PC-9 (cell line): ENCODE results near the gene PSKH1. TPM values are rescaled to one million over a fixed set of nuclear protein-coding genes. Genes with fewer than 3 reads are reported as not detected.
A peak's percentile ranks its signal among the peaks of the same experiment; 100 is the strongest.

Experiments
- BruUV-seq: library from RNA; stranded (reverse); fragments of 400-500 nt; replicated peaks from 2 replicates; lab custom pipeline; 2021; lab: Mats Ljungman, UMichigan
- CTCF ChIA-PET: fragments of 300-600 bp; sonication (Branson Sonifier 250); formaldehyde crosslinking; loops from one replicate; lab custom pipeline; 2022; ENCODE audit warnings: antibody characterized with exemption; lab: Charles Lee
- POLR2A ChIA-PET: fragments of 300-600 bp; sonication (Branson Sonifier 250); formaldehyde crosslinking; loops from one replicate; lab custom pipeline; 2022; ENCODE audit warnings: antibody characterized with exemption; ENCODE audit not compliant: unreplicated experiment; lab: Charles Lee
- DNase-seq, 2 experiments: peaks; one replicate each; pipeline versions ENCODE4 v3.0.0 to v3.0.0-alpha.2; 2015 to 2022; ENCODE audit warnings: mixed read lengths in 1 of 2
- H2AFZ ChIP-seq: fragments of 200-600 bp; sonication (generic); 2 replicates; pipeline ENCODE4 v1.8.1; 2017; ENCODE audit warnings: antibody characterized with exemption
- H3F3A ChIP-seq: fragments of 200-600 bp; sonication (generic); 2 replicates; pipeline ENCODE4 v1.8.1; 2017; ENCODE audit warnings: antibody characterized with exemption, mild to moderate bottlenecking, low read depth; ENCODE audit not compliant: insufficient read depth
- H3K27ac ChIP-seq: fragments of 200-600 bp; sonication (generic); 2 replicates; pipeline ENCODE4 v1.6.1; 2016; ENCODE audit warnings: mixed run types
- H3K27me3 ChIP-seq: fragments of 200-600 bp; sonication (generic); 2 replicates; pipeline ENCODE4 v1.6.1; 2016; ENCODE audit warnings: low read depth, mixed run types; ENCODE audit not compliant: insufficient read depth
- H3K36me3 ChIP-seq: fragments of 200-600 bp; sonication (generic); 2 replicates; pipeline ENCODE4 v1.6.1; 2016; ENCODE audit warnings: low read depth, mixed run types
- H3K4me1 ChIP-seq: fragments of 200-600 bp; sonication (generic); replicated peaks from 2 replicates; pipeline ENCODE4 v1.6.1; 2016; ENCODE audit warnings: mixed run types; ENCODE audit not compliant: insufficient read depth
- H3K4me2 ChIP-seq: fragments of 200-600 bp; sonication (generic); 2 replicates; pipeline ENCODE4 v1.6.1; 2017; ENCODE audit warnings: mixed run types
- H3K4me3 ChIP-seq: fragments of 200-600 bp; sonication (generic); 2 replicates; pipeline ENCODE4 v1.6.1; 2016; ENCODE audit warnings: mixed run types
- H3K79me2 ChIP-seq: fragments of 200-600 bp; sonication (generic); 2 replicates; pipeline ENCODE4 v1.6.1; 2017; ENCODE audit warnings: low read depth, mixed run types
- H3K9me2 ChIP-seq: fragments of 200-600 bp; sonication (generic); 2 replicates; pipeline ENCODE4 v1.8.1; 2017; ENCODE audit warnings: mild to moderate bottlenecking; ENCODE audit not compliant: insufficient read depth
- H3K9me3 ChIP-seq: fragments of 200-600 bp; sonication (generic); 2 replicates; pipeline ENCODE4 v1.8.1; 2016; ENCODE audit warnings: low read depth; ENCODE audit not compliant: insufficient read depth
- H4K20me1 ChIP-seq: fragments of 200-600 bp; sonication (generic); 2 replicates; pipeline ENCODE4 v1.8.1; 2017; ENCODE audit not compliant: insufficient read depth
- CTCF ChIP-seq: fragments of 200-600 bp; sonication (generic); conservative IDR thresholded peaks from 2 replicates; pipeline ENCODE4 v1.6.1; 2017; ENCODE audit warnings: mixed run types, antibody characterized with exemption, mild to moderate bottlenecking, moderate library complexity
- EZH2 ChIP-seq: fragments of 200-600 bp; sonication (generic); IDR thresholded peaks from 2 replicates; pipeline ENCODE4 v1.8.0; 2017; ENCODE audit warnings: antibody characterized with exemption, low read depth
- intact Hi-C: fragments of 100-400 bp; cut with micrococcal nuclease; formaldehyde crosslinking; loops from one replicate; pipeline ENCODE4 v1.10.0; 2022; ENCODE audit not compliant: unreplicated experiment
- total RNA-seq: library from RNA; stranded (reverse); gene quantifications from 2 replicates; pipeline ENCODE4 v1.2.3, GENCODE V29; 2021

The PSKH1 gene
- total RNA-seq, 1 experiment from 2014 or later = 25.8 TPM

GRCh38 chr16:67927131-67927941 is 34.3 kb downstream of the PSKH1 start:
- peaks cover 33% of the 10 kb centered on the region for H4K20me1 ChIP-seq
- H2AFZ ChIP-seq = no peak overlapping the region
- H3K4me1 ChIP-seq = no peaks in the 10 kb centered on the region
- H3K9me3 ChIP-seq = no peaks in the 10 kb centered on the region
- no peak overlapping the region for H3K4me2 ChIP-seq
- no peaks in the 10 kb centered on the region for H3K36me3 ChIP-seq
- TF ChIP-seq EZH2 = no peak
- no peak for TF ChIP-seq CTCF
- H3K9me2 ChIP-seq = no peaks in the 10 kb centered on the region
- no peaks in the 10 kb centered on the region for H3K27me3 ChIP-seq
- BruUV-seq = no TSS peak
- no peak for DNase-seq
- intact Hi-C loops = loop anchor here (5.0 kb wide), 1 partner anchor 35 kb away; the partner anchor contains the start of gene PSKH1
- peaks cover 5% of the 10 kb centered on the region; the same call in 1 of the 2 replicates for H3F3A ChIP-seq
- H3K27ac ChIP-seq = no peak overlapping the region
- H3K79me2 ChIP-seq = no peaks in the 10 kb centered on the region
- ChIA-PET CTCF (no interaction called here), POLR2A (no interaction called here)
- H3K4me3 ChIP-seq = no peak overlapping the region

- intact Hi-C loops = loop anchor here (1.0 to 5.0 kb wide), 4 partner anchors 36 to 407 kb away; partner anchors contain the start of gene PSKH1
- ChIA-PET CTCF (no interaction called here), POLR2A (no interaction called here)
- no peak for DNase-seq
- Histone ChIP-seq H4K20me1 (peaks cover 33% of the 10 kb centered on the region), H3K4me1 (no peaks in the 10 kb centered on the region), H2AFZ (no peak overlapping the region), H3K36me3 (no peaks in the 10 kb centered on the region), H3K27ac (no peak overlapping the region), H3K9me3 (no peaks in the 10 kb centered on the region), H3K79me2 (no peaks in the 10 kb centered on the region), H3K27me3 (no peaks in the 10 kb centered on the region), H3K4me2 (no peak overlapping the region), H3F3A (peaks cover 5% of the 10 kb centered on the region; the same call in 1 of the 2 replicates), H3K9me2 (no peaks in the 10 kb centered on the region), H3K4me3 (no peak overlapping the region)
- BruUV-seq = no TSS peak
- TF ChIP-seq CTCF (no peak), EZH2 (no peak)
Observed at GRCh38 chr16:67928147-67928546, 35.1 kb downstream of the PSKH1 start.

- no peak overlapping the region for H3K4me2 ChIP-seq
- H3K79me2 ChIP-seq = no peaks in the 10 kb centered on the region
- H3K4me1 ChIP-seq = no peaks in the 10 kb centered on the region
- no TSS peak for BruUV-seq
- intact Hi-C loops = loop anchor here (1.0 to 5.0 kb wide), 4 partner anchors 36 to 407 kb away; partner anchors contain the start of gene PSKH1
- no peaks in the 10 kb centered on the region for H3K27me3 ChIP-seq
- ChIA-PET POLR2A (no interaction called here), CTCF (interaction anchor here (0.6 kb wide), 1 partner anchor 103 kb away, joined by 3 read pairs; no protein-coding TSS in a partner anchor)
- H3K27ac ChIP-seq = no peak overlapping the region
- H3F3A ChIP-seq = peaks cover 5% of the 10 kb centered on the region; the same call in 1 of the 2 replicates
- no peaks in the 10 kb centered on the region for H3K36me3 ChIP-seq
- H3K4me3 ChIP-seq = no peak overlapping the region
- peaks cover 33% of the 10 kb centered on the region for H4K20me1 ChIP-seq
- H3K9me3 ChIP-seq = no peaks in the 10 kb centered on the region
- TF ChIP-seq CTCF (peak; percentile 90), EZH2 (no peak)
- H2AFZ ChIP-seq = no peak overlapping the region
- no peaks in the 10 kb centered on the region for H3K9me2 ChIP-seq
- peak in 1 of 2 experiments; percentile 64 for DNase-seq
Observed at GRCh38 chr16:67928561-67929364, 35.7 kb downstream of the PSKH1 start.
